G401.6 (cell line): ENCODE results near the gene FOXA1.

Source experiments
- FAIRE-seq: peaks from 2 replicates; lab custom pipeline; 2012; peaks lifted over from hg19 to GRCh38; lab: Jason Lieb, UNC

FOXA1 gene

GRCh38 chr14:37594971-37595808 is at the start of gene FOXA1, which contains the start of gene TTC6:
Gene FOXA1 (minus strand): TSS chr14:37595249. CDS start chr14:37594972, 277 bp downstream.
Gene TTC6 (plus strand): TSS chr14:37595629. CDS start chr14:37622065, 26,436 bp downstream.
- FAIRE-seq, result no peak

- no peak for FAIRE-seq
Observed at GRCh38 chr14:37643701-37644100, 48.7 kb upstream of the FOXA1 start.

- FAIRE-seq, result no peak
Observed at GRCh38 chr14:37642125-37642524, 47.1 kb upstream of the FOXA1 start.

DNA sequence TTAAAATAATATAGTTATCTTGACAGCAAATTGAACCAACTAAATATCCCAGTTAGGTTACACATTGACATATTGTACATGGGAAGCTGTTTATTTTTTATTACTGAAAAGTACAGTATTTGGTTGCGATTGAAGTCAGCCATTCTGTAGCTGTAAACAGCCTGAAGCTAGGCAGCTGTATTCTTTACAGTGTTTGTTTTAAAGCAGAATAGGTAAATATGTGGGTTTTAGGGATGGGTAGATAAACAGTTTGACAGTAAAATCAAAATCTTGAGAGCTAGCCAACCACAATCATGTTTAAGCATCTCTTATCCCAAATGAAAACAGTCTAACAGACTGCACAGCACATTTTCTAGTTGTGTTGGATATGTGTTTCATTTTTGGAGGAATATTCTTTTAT is 46.1 kb upstream of the FOXA1 start:
- FAIRE-seq, result no peak

- FAIRE-seq, result no peak
Observed at GRCh38 chr14:37638599-37638998, 43.5 kb upstream of the FOXA1 start.

- FAIRE-seq, result no peak
Observed at GRCh38 chr14:37637341-37637740, 42.3 kb upstream of the FOXA1 start.

DNA sequence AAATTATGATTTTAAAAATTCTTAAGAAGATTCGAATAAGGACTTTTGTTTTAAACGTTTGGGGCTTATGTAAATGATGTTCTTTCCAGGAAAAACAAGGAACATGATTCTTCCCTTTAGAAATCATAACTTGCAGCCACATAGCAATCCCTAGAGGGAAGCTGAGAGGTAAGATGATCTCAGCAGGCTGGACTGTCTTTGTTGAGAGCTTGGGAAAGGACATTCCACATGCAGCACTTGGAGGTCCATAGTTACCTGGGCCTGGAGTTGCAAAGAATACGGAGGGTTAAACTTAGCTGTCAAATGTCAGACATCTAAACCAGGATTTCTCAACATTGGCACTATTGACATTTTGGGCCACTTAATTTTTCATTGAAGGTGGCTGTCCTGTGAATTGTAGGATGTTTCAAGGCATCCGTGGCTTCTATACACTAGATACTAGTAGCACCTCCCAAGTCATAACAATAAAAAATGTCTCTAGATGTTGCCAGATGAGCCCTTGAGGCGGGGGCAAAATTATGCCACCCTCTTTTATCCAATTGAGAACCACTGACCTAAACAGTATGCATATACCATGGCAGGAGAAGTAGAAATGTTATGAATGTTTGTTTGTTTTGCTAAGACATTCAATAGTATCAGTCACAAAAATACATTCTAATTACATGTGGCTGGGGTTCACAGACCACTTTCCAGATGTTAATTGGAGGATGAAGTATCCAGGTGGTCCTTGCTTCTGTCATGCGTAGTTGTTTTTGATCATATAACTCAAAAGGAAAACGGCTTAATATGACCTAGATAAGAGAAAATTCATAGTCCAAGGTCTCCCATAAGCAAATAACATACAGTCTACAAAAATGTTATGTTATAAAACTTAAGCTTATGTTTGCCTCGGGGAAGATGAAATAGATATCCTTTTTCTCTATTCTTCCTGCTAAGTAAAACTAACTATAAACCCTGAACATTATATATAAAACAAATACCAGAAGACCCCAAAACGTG is 30.8 kb upstream of the FOXA1 start:
- no peak for FAIRE-seq

DNA sequence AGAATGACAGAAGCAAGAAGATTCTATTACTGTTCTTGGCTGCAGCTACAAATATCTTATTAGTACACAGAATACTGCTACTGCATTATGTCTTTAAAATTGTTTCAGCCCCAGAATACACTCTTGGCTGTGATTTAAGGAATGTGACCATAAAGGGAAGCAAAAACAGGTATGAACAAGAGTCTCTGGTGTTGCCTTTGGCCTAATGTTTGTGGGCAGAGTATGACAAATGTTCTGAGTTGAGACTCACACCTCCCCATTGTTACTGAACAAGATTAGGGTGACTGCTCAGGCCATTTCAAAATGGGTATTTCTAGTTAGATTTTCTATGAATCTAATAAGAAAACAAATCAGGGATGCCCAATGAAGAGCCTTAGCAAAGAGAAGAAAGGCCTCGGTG is 28.9 kb upstream of the FOXA1 start:
- FAIRE-seq, result no peak

DNA sequence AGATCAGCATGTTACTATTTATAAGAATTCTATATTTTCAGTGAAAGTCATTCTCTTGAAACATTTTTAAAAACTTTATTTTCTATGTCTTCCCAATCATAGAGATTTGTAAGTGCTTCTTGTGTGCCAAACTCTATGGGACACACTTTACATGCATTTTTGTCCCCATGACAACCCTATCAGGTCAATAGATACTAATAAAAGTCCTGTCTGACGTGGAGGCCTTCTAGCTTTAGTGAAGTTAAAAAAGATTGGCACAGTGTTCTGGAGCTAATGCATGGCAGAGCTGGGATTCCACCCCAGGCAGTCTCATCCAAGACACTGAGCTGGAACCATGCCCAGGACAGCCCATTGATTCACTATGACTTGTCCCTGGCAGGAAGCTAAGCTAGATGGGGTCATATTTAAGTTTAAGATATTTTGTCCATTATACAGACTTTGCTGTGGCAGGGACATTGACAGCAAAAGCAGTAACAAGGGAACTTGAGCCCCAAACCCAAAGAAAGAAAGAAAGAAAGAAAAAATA is 28.4 kb upstream of the FOXA1 start:
- FAIRE-seq, result no peak

DNA sequence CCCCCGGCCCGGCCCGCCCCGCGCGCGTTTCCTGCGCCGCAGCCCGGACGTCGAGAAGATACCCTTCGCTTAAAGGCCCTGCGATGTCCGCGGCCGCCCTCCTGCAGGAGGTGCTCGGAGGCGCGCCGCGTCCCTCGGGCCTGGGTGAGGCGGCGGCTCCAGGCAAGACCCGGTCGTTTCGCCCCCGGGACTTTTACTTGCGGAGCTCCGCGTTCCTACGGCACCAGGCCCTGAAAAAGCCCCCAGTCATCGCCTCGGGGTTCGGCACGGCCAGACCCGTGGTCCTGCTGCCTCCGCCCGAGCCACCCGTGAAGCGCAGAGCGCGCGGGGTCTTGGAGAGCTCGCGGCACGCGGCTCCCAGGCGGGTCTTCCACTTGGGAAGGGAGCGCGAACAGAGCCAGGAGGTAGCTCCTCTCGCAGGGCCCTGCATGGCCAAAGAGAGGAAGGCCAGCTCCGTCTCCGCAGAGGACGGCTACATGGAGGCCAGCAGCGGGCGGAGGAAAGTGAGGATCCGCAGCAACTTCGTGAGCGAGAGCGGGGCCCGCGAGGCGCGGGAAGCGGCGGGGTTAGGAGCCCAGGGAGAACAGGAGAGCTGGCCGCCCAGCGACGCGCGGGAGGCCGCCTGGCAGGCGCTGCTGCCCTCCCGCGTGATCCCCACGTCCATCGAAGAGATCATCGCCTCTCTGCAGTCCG is 27.3 kb upstream of the FOXA1 start:
- no peak for FAIRE-seq

DNA sequence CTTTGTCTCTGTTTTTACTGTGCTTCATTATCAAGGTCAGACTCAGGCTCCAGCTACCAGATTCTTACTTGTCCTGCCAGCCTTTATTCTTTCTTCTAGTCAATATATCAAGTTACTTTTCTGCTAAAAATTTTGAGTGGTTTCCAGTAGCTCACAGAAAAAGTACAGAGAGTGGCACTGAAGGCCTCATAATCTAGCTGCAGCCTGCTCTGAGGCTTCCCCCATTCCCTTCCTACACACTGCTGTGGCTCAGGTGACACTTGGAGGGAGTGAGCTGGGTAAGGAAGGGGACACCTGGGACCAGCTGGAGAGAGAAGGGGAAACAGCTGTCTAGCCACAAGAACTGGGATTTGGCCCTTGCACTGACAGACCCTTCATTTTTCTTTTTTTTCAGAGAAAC is 25.8 kb upstream of the FOXA1 start:
- FAIRE-seq, result no peak

DNA sequence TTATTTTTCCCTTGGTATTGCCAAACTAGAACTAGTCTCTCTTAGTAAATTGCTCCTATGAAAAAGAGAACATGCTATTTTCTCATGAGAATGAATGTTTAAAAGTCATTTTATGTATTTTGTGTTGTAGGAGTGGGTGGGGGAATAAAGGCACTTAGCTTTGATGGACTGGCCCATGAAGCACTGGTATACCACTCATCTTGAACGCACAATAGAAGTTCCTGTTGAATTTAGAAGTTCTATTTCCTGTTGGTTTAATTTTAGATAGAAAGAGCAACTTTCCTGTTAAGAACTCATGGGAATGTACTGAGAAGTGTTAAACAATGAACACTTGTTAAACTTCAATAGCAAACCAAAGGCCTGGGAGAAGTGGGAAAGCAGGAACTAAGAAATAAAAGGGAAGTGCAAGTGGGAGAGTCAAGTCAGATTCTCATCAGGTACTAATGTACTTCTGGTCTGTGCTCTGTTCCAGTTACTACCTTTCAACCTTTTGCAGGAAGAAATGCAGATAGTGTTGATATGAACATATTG is 23.5 kb upstream of the FOXA1 start:
- FAIRE-seq, result no peak

GRCh38 chr14:37617864-37618365 is 22.9 kb upstream of the FOXA1 start:
- no peak for FAIRE-seq

- no peak for FAIRE-seq
Observed at GRCh38 chr14:37616853-37617252, 21.8 kb upstream of the FOXA1 start.

- FAIRE-seq, result no peak
Observed at GRCh38 chr14:37615582-37616289, 20.7 kb upstream of the FOXA1 start.

- no peak for FAIRE-seq
Observed at GRCh38 chr14:37610945-37611523, 16.0 kb upstream of the FOXA1 start.

- FAIRE-seq, result no peak
Observed at GRCh38 chr14:37608649-37609048, 13.6 kb upstream of the FOXA1 start.

DNA sequence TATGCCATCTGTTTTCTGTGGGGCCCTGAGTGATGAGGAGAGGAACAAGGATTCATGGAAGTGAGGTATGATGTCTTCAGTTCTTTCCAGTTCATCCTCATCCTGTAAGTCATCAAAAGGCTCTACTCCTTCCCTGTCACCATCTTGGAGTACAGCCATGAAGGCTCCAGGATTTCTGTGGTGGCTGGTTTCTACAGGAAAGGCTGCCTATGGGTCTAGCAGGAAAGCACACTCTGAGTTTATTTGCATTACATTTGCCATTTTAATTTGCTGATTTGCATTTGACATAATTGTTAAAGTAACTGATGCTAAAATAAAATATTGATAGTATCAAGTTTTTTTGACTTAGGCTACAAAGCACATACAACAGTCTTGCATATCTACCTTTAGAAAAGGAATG is 11.6 kb upstream of the FOXA1 start:
- FAIRE-seq, result no peak

DNA sequence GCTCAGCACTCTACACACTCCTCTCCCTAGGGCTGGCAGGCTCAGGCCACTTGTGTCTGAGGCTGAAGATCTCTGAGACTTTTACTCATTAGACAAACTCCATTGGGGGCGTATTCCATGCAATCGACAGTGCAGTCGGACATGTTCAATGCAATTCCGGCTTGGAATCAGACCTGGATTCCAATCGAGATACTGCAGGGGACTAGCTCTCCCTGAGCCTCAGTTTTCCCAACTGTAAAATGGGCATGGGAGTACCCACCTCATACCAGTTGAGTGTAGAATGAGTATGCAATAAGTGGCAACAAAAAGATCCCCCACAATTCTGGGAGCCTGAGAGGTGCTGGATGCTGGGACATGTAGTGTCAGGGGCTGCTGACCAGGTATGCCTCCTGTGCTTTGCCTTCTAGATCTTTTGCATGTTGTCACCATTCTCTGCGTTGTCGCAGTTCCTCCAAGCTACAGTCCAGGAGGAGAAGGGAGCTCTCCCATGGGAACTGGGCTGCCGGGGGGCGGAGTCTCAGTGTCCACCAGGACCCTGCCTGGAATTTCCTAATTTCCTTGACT is 8.7 kb upstream of the FOXA1 start:
- no peak for FAIRE-seq
